PFSK-1 (cell line): ENCODE data around the gene ATG12.

Experiments used
- POLR2AphosphoS5 ChIP-seq: IDR thresholded peaks from 2 replicates; pipeline ENCODE4 v1.6.1; 2012; ENCODE audit warnings: low read depth, mild to moderate bottlenecking, control low read depth, low read length, moderate library complexity
- REST ChIP-seq, 2 experiments: IDR thresholded peaks; 2 replicates each; pipeline versions ENCODE4 v1.6.1 to v1.8.0; 2011 to 2012; ENCODE audit warnings: low read depth in 2 of 2, low read length in 2 of 2, control low read depth in 1 of 2, inconsistent platforms in 1 of 2, mild to moderate bottlenecking in 1 of 2, moderate library complexity in 1 of 2; ENCODE audit not compliant: insufficient read depth in 1 of 2

GRCh38 chr5:115788440-115788839, 52.9 kb downstream of the ATG12 start:
- TF ChIP-seq POLR2AphosphoS5 (no peak), REST (IDR thresholded peaks at IDR 0.05; ENCODE audit: insufficient read depth in 1 of 2, low read depth in 2 of 2, low read length in 2 of 2) (no peak)
